ENCODE measurements around the gene PLPPR1.

DNA sequence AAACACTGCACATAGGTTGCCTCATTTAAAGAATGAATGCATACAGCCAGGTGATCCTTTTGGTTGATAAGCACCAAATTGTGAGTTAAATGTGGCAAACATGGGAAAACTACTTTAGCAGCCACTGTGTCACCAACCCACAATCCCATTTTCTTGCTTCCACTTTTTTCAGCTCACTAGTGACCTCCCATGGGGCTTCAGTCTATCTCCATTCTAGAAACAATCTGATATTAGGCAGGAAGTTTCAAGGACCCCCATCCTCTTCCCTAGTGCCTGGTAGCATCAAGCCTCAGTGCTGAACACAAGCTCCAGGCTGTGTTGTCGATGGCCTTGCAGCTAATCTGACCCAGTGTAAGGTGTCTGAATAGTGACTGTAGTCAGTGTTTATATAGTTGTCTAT lies 66.2 kb downstream of the PLPPR1 start:
- TF ChIP-seq, protein P1, sequence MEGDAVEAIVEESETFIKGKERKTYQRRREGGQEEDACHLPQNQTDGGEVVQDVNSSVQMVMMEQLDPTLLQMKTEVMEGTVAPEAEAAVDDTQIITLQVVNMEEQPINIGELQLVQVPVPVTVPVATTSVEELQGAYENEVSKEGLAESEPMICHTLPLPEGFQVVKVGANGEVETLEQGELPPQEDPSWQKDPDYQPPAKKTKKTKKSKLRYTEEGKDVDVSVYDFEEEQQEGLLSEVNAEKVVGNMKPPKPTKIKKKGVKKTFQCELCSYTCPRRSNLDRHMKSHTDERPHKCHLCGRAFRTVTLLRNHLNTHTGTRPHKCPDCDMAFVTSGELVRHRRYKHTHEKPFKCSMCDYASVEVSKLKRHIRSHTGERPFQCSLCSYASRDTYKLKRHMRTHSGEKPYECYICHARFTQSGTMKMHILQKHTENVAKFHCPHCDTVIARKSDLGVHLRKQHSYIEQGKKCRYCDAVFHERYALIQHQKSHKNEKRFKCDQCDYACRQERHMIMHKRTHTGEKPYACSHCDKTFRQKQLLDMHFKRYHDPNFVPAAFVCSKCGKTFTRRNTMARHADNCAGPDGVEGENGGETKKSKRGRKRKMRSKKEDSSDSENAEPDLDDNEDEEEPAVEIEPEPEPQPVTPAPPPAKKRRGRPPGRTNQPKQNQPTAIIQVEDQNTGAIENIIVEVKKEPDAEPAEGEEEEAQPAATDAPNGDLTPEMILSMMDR (conservative IDR thresholded peaks at IDR 0.05; ENCODE audit: low read depth in 2 of 2): no peak; a peak in 1 of 4 replicates
- no peak for TF ChIP-seq NANOG (IDR thresholded peaks at IDR 0.05; ENCODE audit: borderline replicate concordance)
- TF ChIP-seq, protein P2, sequence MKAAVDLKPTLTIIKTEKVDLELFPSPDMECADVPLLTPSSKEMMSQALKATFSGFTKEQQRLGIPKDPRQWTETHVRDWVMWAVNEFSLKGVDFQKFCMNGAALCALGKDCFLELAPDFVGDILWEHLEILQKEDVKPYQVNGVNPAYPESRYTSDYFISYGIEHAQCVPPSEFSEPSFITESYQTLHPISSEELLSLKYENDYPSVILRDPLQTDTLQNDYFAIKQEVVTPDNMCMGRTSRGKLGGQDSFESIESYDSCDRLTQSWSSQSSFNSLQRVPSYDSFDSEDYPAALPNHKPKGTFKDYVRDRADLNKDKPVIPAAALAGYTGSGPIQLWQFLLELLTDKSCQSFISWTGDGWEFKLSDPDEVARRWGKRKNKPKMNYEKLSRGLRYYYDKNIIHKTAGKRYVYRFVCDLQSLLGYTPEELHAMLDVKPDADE (IDR thresholded peaks at IDR 0.05): no peak

Measured in GM23338 (cell line).